SU-DHL-6 (cell line): ENCODE measurements around the gene TAMM41.
"Not testable (repeated sequence)": the region's sequence is repeated elsewhere in the genome, so short reads cannot be mapped to it uniquely, and the experiment has no call there.

Source experiments
- H2AFZ ChIP-seq: fragments of 200-600 bp; sonication (generic); 2 replicates; pipeline ENCODE4 v1.6.1; 2014; ENCODE audit warnings: low read depth, mild to moderate bottlenecking, moderate library complexity, mixed read lengths, antibody characterized with exemption, low read length; ENCODE audit not compliant: severe bottlenecking
- H3F3A ChIP-seq: fragments of 200-600 bp; shearing (Covaris generic); 2 replicates; pipeline ENCODE4 v1.6.0; 2016; ENCODE audit warnings: antibody characterized with exemption, mild to moderate bottlenecking; ENCODE audit not compliant: insufficient read depth
- H3K27ac ChIP-seq: fragments of 200-600 bp; sonication (generic); 2 replicates; pipeline ENCODE4 v1.5.1; 2016; ENCODE audit warnings: low read depth, mild to moderate bottlenecking, low read length, moderate library complexity, mixed read lengths
- H3K27me3 ChIP-seq: fragments of 200-600 bp; sonication (generic), shearing (Covaris generic); 2 replicates; pipeline ENCODE4 v1.6.0; 2014; ENCODE audit warnings: mild to moderate bottlenecking, low read length
- H3K36me3 ChIP-seq: fragments of 200-600 bp; sonication (generic); 2 replicates; pipeline ENCODE4 v1.6.1; 2014; ENCODE audit warnings: mild to moderate bottlenecking, low read length, mixed read lengths
- H3K4me2 ChIP-seq: fragments of 300-600, 200-600 bp; shearing (Covaris generic), sonication (generic); 2 replicates; pipeline ENCODE4 v1.6.0; 2014; ENCODE audit warnings: low read length, low read depth, mild to moderate bottlenecking; ENCODE audit not compliant: poor library complexity, severe bottlenecking
- H3K4me3 ChIP-seq: fragments of 200-600 bp; sonication (generic); 2 replicates; pipeline ENCODE4 v1.5.1; 2014; ENCODE audit warnings: antibody characterized with exemption, low read length, mild to moderate bottlenecking, mixed read lengths; ENCODE audit not compliant: insufficient read depth, poor library complexity, severe bottlenecking
- H3K79me2 ChIP-seq: fragments of 200-600 bp; sonication (generic); 2 replicates; pipeline ENCODE4 v1.6.1; 2014; ENCODE audit warnings: mild to moderate bottlenecking, low read length, moderate library complexity; ENCODE audit not compliant: insufficient read depth
- H3K9ac ChIP-seq: fragments of 200-600 bp; sonication (generic); 2 replicates; pipeline ENCODE4 v1.7.0; 2014; ENCODE audit warnings: mild to moderate bottlenecking, low read length
- H3K9me2 ChIP-seq: fragments of 200-600 bp; sonication (generic); replicated peaks from 2 replicates; pipeline ENCODE4 v1.6.1; 2014; ENCODE audit warnings: low read length; ENCODE audit not compliant: insufficient read depth
- H3K9me3 ChIP-seq: fragments of 200-600 bp; sonication (generic); 2 replicates; pipeline ENCODE4 v1.6.1; 2014; ENCODE audit warnings: low read length, mixed read lengths; ENCODE audit not compliant: insufficient read depth
- H4K20me1 ChIP-seq: fragments of 200-600 bp; sonication (generic); 2 replicates; pipeline ENCODE4 v1.6.1; 2014; ENCODE audit warnings: low read depth, mild to moderate bottlenecking, antibody characterized with exemption, low read length, moderate library complexity, mixed read lengths
- CTCF ChIP-seq: fragments of 200-600 bp; sonication (generic); IDR thresholded peaks from one replicate; pipeline ENCODE4 v1.5.1; 2017; ENCODE audit warnings: antibody characterized with exemption, mild to moderate bottlenecking, low read length, moderate library complexity; ENCODE audit not compliant: insufficient read depth, poor library complexity, severe bottlenecking
- EZH2phosphoT487 ChIP-seq: fragments of 200-600 bp; sonication (generic), shearing (Covaris generic); conservative IDR thresholded peaks from 2 replicates; pipeline ENCODE4 v1.6.1; 2018; ENCODE audit warnings: mild to moderate bottlenecking, antibody characterized with exemption, low read length, moderate library complexity, mixed read lengths

Gene TAMM41

GRCh38 chr3:11860213-11860612, 13.5 kb upstream of the TAMM41 start:
- H3K9me2 ChIP-seq, H3K36me3 ChIP-seq, H3K9me3 ChIP-seq, H4K20me1 ChIP-seq, H3K27ac ChIP-seq, H3K4me3 ChIP-seq, H3K4me2 ChIP-seq, H3F3A ChIP-seq, H3K9ac ChIP-seq, H3K79me2 ChIP-seq, H3K27me3 ChIP-seq, H2AFZ ChIP-seq: not testable (repeated sequence)

GRCh38 chr3:11853450-11853849, 6.8 kb upstream of the TAMM41 start:
- no peak for TF ChIP-seq EZH2phosphoT487
- no peak for TF ChIP-seq CTCF
- no peaks in the 10 kb centered on the region for H3K36me3 ChIP-seq
- H3K9ac ChIP-seq = no peak overlapping the region
- H3K79me2 ChIP-seq = no peaks in the 10 kb centered on the region
- H3K9me2 ChIP-seq = no peaks in the 10 kb centered on the region
- H3K4me3 ChIP-seq = no peak overlapping the region
- no peaks in the 10 kb centered on the region for H3F3A ChIP-seq
- no peak overlapping the region for H3K27ac ChIP-seq
- no peak overlapping the region for H3K4me2 ChIP-seq
- H4K20me1 ChIP-seq = no peaks in the 10 kb centered on the region
- peaks cover 5% of the 10 kb centered on the region; the same call in 1 of the 2 replicates for H3K9me3 ChIP-seq
- H3K27me3 ChIP-seq = no peaks in the 10 kb centered on the region
- no peak overlapping the region for H2AFZ ChIP-seq

- Histone ChIP-seq H3K4me2 (no peak overlapping the region), H3K4me3 (no peak overlapping the region), H3K9me2 (no peaks in the 10 kb centered on the region), H2AFZ (no peak overlapping the region), H3K79me2 (peaks cover 15% of the 10 kb centered on the region), H3K9me3 (peaks cover 5% of the 10 kb centered on the region; the same call in 1 of the 2 replicates), H4K20me1 (no peaks in the 10 kb centered on the region), H3K27me3 (no peaks in the 10 kb centered on the region), H3F3A (no peaks in the 10 kb centered on the region), H3K9ac (no peak overlapping the region), H3K27ac (no peak overlapping the region), H3K36me3 (no peaks in the 10 kb centered on the region)
- TF ChIP-seq EZH2phosphoT487 (no peak), CTCF (no peak)
Measured at GRCh38 chr3:11850003-11850402, 3.3 kb upstream of the TAMM41 start.

GRCh38 chr3:11847607-11848006, 922 bp upstream of the TAMM41 start:
- Histone ChIP-seq H4K20me1 (no peaks in the 10 kb centered on the region), H3K9me3 (no peaks in the 10 kb centered on the region), H3K79me2 (peaks cover 28% of the 10 kb centered on the region), H3F3A (no peaks in the 10 kb centered on the region), H3K4me3 (no peak overlapping the region), H3K36me3 (no peaks in the 10 kb centered on the region), H3K27me3 (no peaks in the 10 kb centered on the region), H3K27ac (no peak overlapping the region), H3K9me2 (no peaks in the 10 kb centered on the region), H3K9ac (no peak overlapping the region), H2AFZ (peak overlapping the region; percentile 90), H3K4me2 (no peak overlapping the region)
- no peak for TF ChIP-seq EZH2phosphoT487
- no peak for TF ChIP-seq CTCF
